T-helper 1 cell treated with Interleukin-12 subunit alpha and Interleukin-12 subunit beta and Interleukin-4 antibody, amounts not matched to agents 30 μg/mL and 1 μg/mL, for 36 hours (primary cell): ENCODE data around the gene MROH2B.

Source experiments
- H3K27ac Mint-ChIP-seq: one replicate; pipeline ENCODE4 v1.8.0; 2021; ENCODE audit warnings: mild to moderate bottlenecking, mixed read lengths
- H3K27me3 Mint-ChIP-seq: one replicate; pipeline ENCODE4 v1.8.0; 2021; ENCODE audit warnings: low read depth, mixed read lengths
- H3K36me3 Mint-ChIP-seq: one replicate; pipeline ENCODE4 v1.8.0; 2021; ENCODE audit warnings: low read depth, mixed read lengths
- H3K4me1 Mint-ChIP-seq: one replicate; pipeline ENCODE4 v1.8.0; 2021; ENCODE audit warnings: low read depth, mixed read lengths
- H3K4me3 Mint-ChIP-seq: one replicate; pipeline ENCODE4 v1.8.0; 2021; ENCODE audit warnings: mild to moderate bottlenecking, moderate library complexity, mixed read lengths
- H3K9me3 Mint-ChIP-seq: one replicate; pipeline ENCODE4 v1.8.0; 2021; ENCODE audit warnings: mixed read lengths

MROH2B gene

DNA sequence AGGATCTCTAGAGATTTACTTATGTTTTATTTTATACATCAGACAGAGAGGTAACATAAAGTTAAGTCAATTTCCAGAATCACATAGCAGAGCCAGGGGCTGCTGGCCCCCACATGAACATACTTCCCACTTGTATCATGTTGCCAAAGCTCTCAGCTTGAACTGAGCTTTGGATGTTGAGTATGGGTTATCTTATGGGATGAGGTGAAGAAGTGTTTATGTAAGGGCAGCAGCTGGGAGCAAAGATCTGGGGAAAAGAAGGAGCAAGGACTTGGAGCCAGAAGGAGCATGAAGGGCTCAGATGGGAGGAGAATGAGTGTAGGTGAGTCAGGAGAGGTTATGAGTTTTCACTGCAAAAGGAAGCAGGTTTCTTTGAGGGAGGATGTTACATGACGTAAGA lies 72.0 kb downstream of the MROH2B start:
- Mint-ChIP-seq H3K27me3 (no peaks in the 10 kb centered on the region), H3K9me3 (no peaks in the 10 kb centered on the region), H3K4me1 (no peaks in the 10 kb centered on the region), H3K27ac (no peak overlapping the region), H3K36me3 (no peaks in the 10 kb centered on the region), H3K4me3 (no peak overlapping the region)

GRCh38 chr5:40995801-40996586 lies 75.1 kb downstream of the MROH2B start:
- Mint-ChIP-seq H3K36me3 (no peaks in the 10 kb centered on the region), H3K27ac (no peak overlapping the region), H3K27me3 (no peaks in the 10 kb centered on the region), H3K4me1 (no peaks in the 10 kb centered on the region), H3K9me3 (no peaks in the 10 kb centered on the region), H3K4me3 (no peak overlapping the region)

DNA sequence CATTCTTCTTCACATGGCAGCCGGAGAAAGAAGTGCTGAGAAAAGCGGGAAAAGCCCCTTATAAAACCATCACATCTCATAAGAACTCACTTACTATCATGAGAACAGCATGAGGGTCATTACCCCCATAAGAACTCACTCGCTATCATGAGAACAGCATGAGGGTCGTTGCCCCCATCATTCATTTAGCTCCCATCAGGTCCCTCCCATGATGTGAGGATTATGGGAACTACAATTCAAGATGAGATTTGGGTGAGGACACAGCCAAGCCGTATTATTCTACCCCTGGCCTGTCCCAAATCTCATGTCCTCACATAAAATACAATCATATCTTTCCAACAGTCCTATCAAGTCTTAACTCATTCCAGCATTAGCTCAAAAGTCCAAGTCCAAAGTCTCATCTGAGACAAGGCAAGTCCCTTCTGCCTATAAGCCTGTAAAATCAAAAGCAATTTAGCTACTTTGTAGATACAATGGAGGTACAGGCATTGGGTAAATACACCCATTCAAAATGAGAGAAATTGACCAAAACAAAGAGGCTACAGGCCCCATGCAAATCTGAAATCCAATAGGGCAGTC lies 79.1 kb downstream of the MROH2B start:
- H3K4me1 Mint-ChIP-seq = no peaks in the 10 kb centered on the region
- H3K36me3 Mint-ChIP-seq = no peaks in the 10 kb centered on the region
- H3K27me3 Mint-ChIP-seq = no peaks in the 10 kb centered on the region
- H3K9me3 Mint-ChIP-seq = peaks cover under 1% of the 10 kb centered on the region
- no peak overlapping the region for H3K27ac Mint-ChIP-seq
- H3K4me3 Mint-ChIP-seq = no peak overlapping the region

DNA sequence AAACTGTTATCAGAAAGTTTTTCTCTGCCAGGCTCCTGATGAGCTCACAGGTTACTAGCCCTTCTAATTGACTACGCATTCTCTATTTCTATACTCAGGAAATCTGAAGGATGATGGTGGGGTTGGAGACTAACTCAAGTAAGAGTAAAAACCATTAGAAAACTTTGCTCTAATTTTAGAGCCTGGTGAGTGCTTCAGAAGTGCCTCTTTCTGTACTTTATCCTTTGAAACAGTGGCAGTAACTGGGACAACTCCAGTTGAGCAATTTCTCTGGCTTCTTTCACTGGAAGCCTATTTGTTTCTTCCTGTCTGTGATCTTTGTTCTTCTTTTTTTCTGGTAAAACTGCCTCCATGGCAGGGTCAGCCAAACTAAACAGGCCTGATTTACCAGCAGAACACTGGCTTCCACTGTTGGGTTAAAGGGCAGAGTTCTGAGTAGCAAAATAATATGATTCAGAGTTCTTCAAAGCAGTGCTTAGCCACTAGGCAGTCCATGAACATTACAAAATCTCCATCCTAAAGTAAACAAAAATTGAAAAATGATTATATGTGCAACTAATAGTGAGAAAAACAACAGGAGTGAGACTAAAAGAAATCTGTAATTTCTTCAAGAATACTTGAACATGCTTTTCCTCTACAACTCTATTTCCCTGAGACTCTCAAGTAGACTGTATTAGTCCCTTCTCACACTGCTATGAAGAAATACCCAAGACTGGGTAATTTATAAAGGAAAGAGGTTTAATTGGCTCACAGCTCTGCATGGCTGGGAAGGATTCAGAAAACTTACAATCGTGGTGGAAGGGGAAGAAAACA lies 79.8 kb downstream of the MROH2B start:
- Mint-ChIP-seq H3K27ac (no peak overlapping the region), H3K27me3 (no peaks in the 10 kb centered on the region), H3K4me1 (no peaks in the 10 kb centered on the region), H3K36me3 (no peaks in the 10 kb centered on the region), H3K4me3 (no peak overlapping the region), H3K9me3 (peaks cover 4% of the 10 kb centered on the region)

- no peaks in the 10 kb centered on the region for H3K4me1 Mint-ChIP-seq
- no peak overlapping the region for H3K27ac Mint-ChIP-seq
- no peaks in the 10 kb centered on the region for H3K27me3 Mint-ChIP-seq
- H3K4me3 Mint-ChIP-seq = no peak overlapping the region
- no peaks in the 10 kb centered on the region for H3K36me3 Mint-ChIP-seq
- H3K9me3 Mint-ChIP-seq = peaks cover 4% of the 10 kb centered on the region
These were observed 82.2 kb downstream of the MROH2B start for GRCh38 chr5:40988746-40989510.

DNA sequence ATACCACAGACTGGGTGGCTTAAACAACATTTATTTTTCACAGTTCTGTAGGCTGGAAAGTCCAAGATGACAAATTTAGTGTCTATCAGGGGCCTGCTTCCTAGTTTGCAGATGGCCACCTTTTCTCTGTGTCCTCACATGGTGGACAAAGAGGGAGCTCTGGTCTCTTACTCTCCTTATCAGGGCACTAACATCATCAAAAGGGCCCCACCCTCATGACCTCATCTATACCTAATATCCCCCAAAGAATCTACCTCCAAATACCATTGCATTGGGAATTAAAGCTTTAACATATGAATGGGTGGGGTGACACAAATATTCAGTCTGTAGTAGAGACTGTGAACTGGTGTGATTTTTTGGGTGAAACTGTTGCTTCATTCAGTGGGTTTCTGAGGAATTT lies 83.8 kb downstream of the MROH2B start:
- Mint-ChIP-seq H3K27ac (no peak overlapping the region), H3K4me1 (no peaks in the 10 kb centered on the region), H3K27me3 (no peaks in the 10 kb centered on the region), H3K36me3 (no peaks in the 10 kb centered on the region), H3K9me3 (peaks cover 4% of the 10 kb centered on the region), H3K4me3 (no peak overlapping the region)

DNA sequence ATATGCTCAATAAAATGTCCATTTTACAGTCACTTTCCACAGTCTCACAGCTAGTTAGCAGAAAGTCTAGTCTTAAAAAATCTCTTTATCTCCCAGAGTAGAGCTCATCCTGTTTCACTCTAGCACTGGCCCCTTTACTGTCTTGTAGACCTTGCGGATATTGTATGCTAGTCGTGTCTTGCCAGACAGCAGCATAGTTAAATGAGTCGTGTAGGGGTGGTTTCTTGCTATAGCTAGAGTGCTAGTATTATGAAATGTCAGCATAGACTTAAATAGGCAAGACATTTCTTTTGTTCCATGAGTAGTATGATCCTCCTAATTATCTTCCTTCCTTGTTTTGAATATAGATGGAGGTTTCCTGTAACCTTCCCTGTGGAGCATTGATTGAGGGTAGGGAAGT lies 84.5 kb downstream of the MROH2B start:
- Mint-ChIP-seq H3K9me3 (peaks cover 4% of the 10 kb centered on the region), H3K27me3 (no peaks in the 10 kb centered on the region), H3K27ac (no peak overlapping the region), H3K36me3 (no peaks in the 10 kb centered on the region), H3K4me1 (no peaks in the 10 kb centered on the region), H3K4me3 (no peak overlapping the region)

GRCh38 chr5:40985501-40985900 lies 85.6 kb downstream of the MROH2B start:
- no peaks in the 10 kb centered on the region for H3K36me3 Mint-ChIP-seq
- no peak overlapping the region for H3K27ac Mint-ChIP-seq
- H3K4me1 Mint-ChIP-seq = no peaks in the 10 kb centered on the region
- no peak overlapping the region for H3K4me3 Mint-ChIP-seq
- H3K27me3 Mint-ChIP-seq = no peaks in the 10 kb centered on the region
- peaks cover 4% of the 10 kb centered on the region for H3K9me3 Mint-ChIP-seq

- no peaks in the 10 kb centered on the region for H3K27me3 Mint-ChIP-seq
- H3K27ac Mint-ChIP-seq = no peak overlapping the region
- H3K9me3 Mint-ChIP-seq = peaks cover 4% of the 10 kb centered on the region
- no peaks in the 10 kb centered on the region for H3K36me3 Mint-ChIP-seq
- H3K4me1 Mint-ChIP-seq = no peaks in the 10 kb centered on the region
- H3K4me3 Mint-ChIP-seq = no peak overlapping the region
These were observed 86.3 kb downstream of the MROH2B start for GRCh38 chr5:40984884-40985283.

- Mint-ChIP-seq H3K27ac (no peak overlapping the region), H3K4me1 (no peaks in the 10 kb centered on the region), H3K9me3 (peaks cover 4% of the 10 kb centered on the region), H3K4me3 (no peak overlapping the region), H3K36me3 (no peaks in the 10 kb centered on the region), H3K27me3 (no peaks in the 10 kb centered on the region)
These were observed 87.4 kb downstream of the MROH2B start for GRCh38 chr5:40983781-40984180.

DNA sequence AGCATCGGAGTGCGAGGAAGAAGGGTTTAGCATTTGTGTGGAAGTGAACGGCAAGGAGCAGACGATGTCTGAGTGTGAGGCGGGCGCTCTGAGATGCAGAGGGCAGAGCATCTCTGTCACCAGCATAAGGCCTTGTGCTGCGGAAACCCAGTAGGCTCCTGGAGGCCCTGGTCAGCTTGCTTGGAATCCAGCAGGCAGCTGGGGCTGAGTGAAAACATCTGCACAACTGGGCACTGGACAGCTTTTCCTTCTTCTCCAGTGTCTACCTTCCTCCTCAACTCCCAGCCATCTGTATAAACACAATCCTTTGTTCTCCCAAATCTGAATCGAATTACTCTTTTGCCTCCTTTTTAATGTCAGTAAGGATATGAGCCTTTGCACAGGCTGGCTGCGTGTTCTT lies 89.7 kb downstream of the MROH2B start:
- Mint-ChIP-seq H3K27ac (no peak overlapping the region), H3K4me1 (no peaks in the 10 kb centered on the region), H3K4me3 (no peak overlapping the region), H3K36me3 (no peaks in the 10 kb centered on the region), H3K27me3 (no peaks in the 10 kb centered on the region), H3K9me3 (no peaks in the 10 kb centered on the region)

- H3K36me3 Mint-ChIP-seq = no peaks in the 10 kb centered on the region
- no peaks in the 10 kb centered on the region for H3K9me3 Mint-ChIP-seq
- no peaks in the 10 kb centered on the region for H3K27me3 Mint-ChIP-seq
- no peaks in the 10 kb centered on the region for H3K4me1 Mint-ChIP-seq
- H3K4me3 Mint-ChIP-seq = no peak overlapping the region
- H3K27ac Mint-ChIP-seq = no peak overlapping the region
These were observed 94.3 kb downstream of the MROH2B start for GRCh38 chr5:40976836-40977235.

DNA sequence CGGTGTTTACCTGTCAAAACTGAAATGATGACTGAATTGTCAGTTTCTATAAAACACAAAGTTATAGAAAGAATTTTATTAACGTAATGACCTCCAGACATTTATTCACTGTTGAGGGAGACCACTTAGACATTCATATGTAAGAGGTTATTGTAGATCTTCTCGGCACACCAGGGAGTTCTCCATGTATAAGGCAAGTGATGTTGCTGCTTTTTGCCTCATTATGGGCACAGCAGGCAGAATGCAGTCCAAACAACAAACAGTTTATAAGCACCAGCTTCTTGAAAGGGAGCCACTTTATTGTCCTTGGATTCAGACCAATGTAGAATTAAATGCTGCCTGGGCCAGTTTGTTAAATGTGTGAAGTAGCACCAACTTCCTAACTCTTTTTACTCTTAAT lies 95.1 kb downstream of the MROH2B start:
- Mint-ChIP-seq H3K4me1 (no peaks in the 10 kb centered on the region), H3K4me3 (no peak overlapping the region), H3K9me3 (no peaks in the 10 kb centered on the region), H3K27me3 (no peaks in the 10 kb centered on the region), H3K27ac (no peak overlapping the region), H3K36me3 (no peaks in the 10 kb centered on the region)

- Mint-ChIP-seq H3K36me3 (no peaks in the 10 kb centered on the region), H3K4me1 (no peaks in the 10 kb centered on the region)
These were observed 97.7 kb downstream of the MROH2B start for GRCh38 chr5:40973364-40974004.

More at GRCh38 chr5:40973364-40974004, 97.7 kb downstream of the MROH2B start:
- Mint-ChIP-seq H3K4me3 (no peak overlapping the region), H3K27ac (no peak overlapping the region), H3K27me3 (no peaks in the 10 kb centered on the region), H3K9me3 (no peaks in the 10 kb centered on the region)
